Measurements from ENCODE around the gene ACTL8.

ACTL8 gene

GRCh38 chr1:17773591-17774326, 18.6 kb downstream of the ACTL8 start:
- TF ChIP-seq REST (IDR thresholded peaks at IDR 0.05; ENCODE audit: insufficient read depth in 1 of 2, low read depth in 2 of 2, low read length in 2 of 2) (no peak), POLR2AphosphoS5 (IDR thresholded peaks at IDR 0.05; ENCODE audit: low read depth, low read length) (no peak), FOXP2 (optimal IDR thresholded peaks at IDR 0.05; ENCODE audit: borderline replicate concordance, extremely low read depth, extremely low read length, insufficient read depth) (no peak), TAF1 (IDR thresholded peaks at IDR 0.05; ENCODE audit: borderline replicate concordance, insufficient read depth, low read length) (no peak), SIN3A (IDR thresholded peaks at IDR 0.05; ENCODE audit: borderline replicate concordance, insufficient read depth, low read length) (no peak)

- TF ChIP-seq POLR2AphosphoS5 (IDR thresholded peaks at IDR 0.05; ENCODE audit: low read depth, low read length) (no peak), FOXP2 (optimal IDR thresholded peaks at IDR 0.05; ENCODE audit: borderline replicate concordance, extremely low read depth, extremely low read length, insufficient read depth) (no peak)
Observed at GRCh38 chr1:17774452-17774851, 19.3 kb downstream of the ACTL8 start.

GRCh38 chr1:17775796-17776195, 20.7 kb downstream of the ACTL8 start:
- no peak for TF ChIP-seq FOXP2 (optimal IDR thresholded peaks at IDR 0.05; ENCODE audit: borderline replicate concordance, extremely low read depth, extremely low read length, insufficient read depth)
- TF ChIP-seq REST (IDR thresholded peaks at IDR 0.05; ENCODE audit: insufficient read depth in 1 of 2, low read depth in 2 of 2, low read length in 2 of 2): no peak
- TF ChIP-seq TAF1 (IDR thresholded peaks at IDR 0.05; ENCODE audit: borderline replicate concordance, insufficient read depth, low read length): no peak
- TF ChIP-seq SIN3A (IDR thresholded peaks at IDR 0.05; ENCODE audit: borderline replicate concordance, insufficient read depth, low read length): no peak
- TF ChIP-seq POLR2AphosphoS5 (IDR thresholded peaks at IDR 0.05; ENCODE audit: low read depth, low read length): no peak

DNA sequence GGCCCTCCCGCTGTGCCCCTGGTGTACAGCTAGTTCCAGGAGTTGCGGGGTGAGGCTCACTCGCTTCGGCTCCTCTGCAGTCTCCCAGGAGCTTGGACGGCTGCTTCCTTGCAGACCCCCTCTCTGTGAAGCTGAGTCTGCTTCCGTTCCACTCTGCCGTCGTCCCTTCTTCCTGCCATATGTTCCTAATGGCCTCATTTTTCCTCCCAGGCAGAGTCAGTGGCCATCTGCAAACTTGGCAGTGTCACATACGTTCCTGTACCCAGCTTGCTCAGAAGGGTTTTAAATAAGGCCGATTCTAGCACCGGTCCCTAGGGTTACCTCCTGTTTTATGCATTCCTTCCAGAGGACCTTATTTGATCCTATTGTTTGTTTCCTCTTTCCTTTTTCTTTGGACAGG, 21.3 kb downstream of the ACTL8 start:
- TF ChIP-seq REST (IDR thresholded peaks at IDR 0.05; ENCODE audit: insufficient read depth in 1 of 2, low read depth in 2 of 2, low read length in 2 of 2): no peak
- no peak for TF ChIP-seq SIN3A (IDR thresholded peaks at IDR 0.05; ENCODE audit: borderline replicate concordance, insufficient read depth, low read length)
- TF ChIP-seq FOXP2 (optimal IDR thresholded peaks at IDR 0.05; ENCODE audit: borderline replicate concordance, extremely low read depth, extremely low read length, insufficient read depth): no peak
- TF ChIP-seq TAF1 (IDR thresholded peaks at IDR 0.05; ENCODE audit: borderline replicate concordance, insufficient read depth, low read length): no peak
- TF ChIP-seq POLR2AphosphoS5 (IDR thresholded peaks at IDR 0.05; ENCODE audit: low read depth, low read length): no peak

GRCh38 chr1:17777330-17777729, 22.2 kb downstream of the ACTL8 start:
- TF ChIP-seq REST (IDR thresholded peaks at IDR 0.05; ENCODE audit: insufficient read depth in 1 of 2, low read depth in 2 of 2, low read length in 2 of 2) (no peak), SIN3A (IDR thresholded peaks at IDR 0.05; ENCODE audit: borderline replicate concordance, insufficient read depth, low read length) (no peak), FOXP2 (optimal IDR thresholded peaks at IDR 0.05; ENCODE audit: borderline replicate concordance, extremely low read depth, extremely low read length, insufficient read depth) (no peak), TAF1 (IDR thresholded peaks at IDR 0.05; ENCODE audit: borderline replicate concordance, insufficient read depth, low read length) (no peak), POLR2AphosphoS5 (IDR thresholded peaks at IDR 0.05; ENCODE audit: low read depth, low read length) (no peak)

Measured in PFSK-1 (cell line).